GM12878 (cell line): ENCODE measurements around the gene S1PR3. TPM values are rescaled to one million over a fixed set of nuclear protein-coding genes. Genes with fewer than 3 reads are reported as not detected.

ENCODE experiments used
- ATAC-seq: fragments of 200-7000 bp; cut with Tn5 transposase; 3 replicates; pipeline ENCODE4 v1.9.1; 2020; ENCODE audit warnings: mild to moderate bottlenecking, moderate library complexity
- BruUV-seq: library from RNA; stranded (reverse); fragments of 400-500 nt; replicated peaks from 2 replicates; lab custom pipeline; 2021; lab: Mats Ljungman, UMichigan
- CTCF ChIA-PET: fragments of 300-600 bp; sonication (Branson Sonifier 250); formaldehyde crosslinking; extraction: SDS; loops from one replicate; lab custom pipeline; 2021; ENCODE audit warnings: inconsistent platforms; lab: Yijun Ruan, JAX
- POLR2A ChIA-PET: fragments of 350-600 bp; formaldehyde crosslinking; extraction: SDS; loops from one replicate; lab custom pipeline; 2021; ENCODE audit warnings: inconsistent platforms; lab: Charles Lee
- RAD21 ChIA-PET: fragments of 300-600 bp; sonication (Branson Sonifier 250); formaldehyde crosslinking; loops from one replicate; lab custom pipeline; 2023; ENCODE audit warnings: antibody characterized with exemption; ENCODE audit not compliant: unreplicated experiment; lab: Charles Lee
- SMC1A ChIA-PET: fragments of 300-600 bp; sonication (Branson Sonifier 250); formaldehyde crosslinking; loops from one replicate; lab custom pipeline; 2023; ENCODE audit not compliant: unreplicated experiment, uncharacterized antibody; lab: Charles Lee
- DNase-seq: peaks from one replicate; pipeline ENCODE4 v3.0.0-alpha.2; 2011; ENCODE audit warnings: low read depth, low spot score
- FAIRE-seq: peaks from 3 replicates; lab custom pipeline; 2011; peaks lifted over from hg19 to GRCh38; lab: Jason Lieb, UNC
- H2AFZ ChIP-seq: 2 replicates; pipeline ENCODE4 v1.6.0; 2011; ENCODE audit warnings: low read depth, low read length, control low read depth; ENCODE audit not compliant: control insufficient read depth
- H3K27ac ChIP-seq: 2 replicates; pipeline ENCODE4 v1.5.1; 2011; ENCODE audit warnings: control low read depth; ENCODE audit not compliant: control insufficient read depth, insufficient read depth
- H3K27me3 ChIP-seq, 2 experiments: replicated peaks in 1 of 2; 2 replicates each; pipeline versions ENCODE4 v1.6.0 to v1.6.1; 2011; ENCODE audit warnings: low read length in 1 of 2; ENCODE audit not compliant: control insufficient read depth in 2 of 2, insufficient read depth in 2 of 2
- H3K36me3 ChIP-seq, 2 experiments: 2 replicates each; pipeline ENCODE4 v1.5.1; 2011; ENCODE audit warnings: low read length in 1 of 2; ENCODE audit not compliant: control insufficient read depth in 2 of 2, insufficient read depth in 2 of 2
- H3K4me1 ChIP-seq: 2 replicates; pipeline ENCODE4 v1.6.1; 2011; ENCODE audit warnings: mild to moderate bottlenecking, low read length, moderate library complexity, mixed read lengths; ENCODE audit not compliant: control insufficient read depth, insufficient read depth
- H3K4me2 ChIP-seq: 2 replicates; pipeline ENCODE4 v1.6.0; 2011; ENCODE audit warnings: control low read depth; ENCODE audit not compliant: control insufficient read depth, insufficient read depth
- H3K4me3 ChIP-seq: fragments of 200-600 bp; sonication (generic); 2 replicates; pipeline ENCODE4 v1.5.1; 2016
- H3K79me2 ChIP-seq: 2 replicates; pipeline ENCODE4 v1.6.0; 2011; ENCODE audit warnings: low read length; ENCODE audit not compliant: control insufficient read depth, insufficient read depth
- H3K9ac ChIP-seq: 2 replicates; pipeline ENCODE4 v1.8.0; 2011; ENCODE audit warnings: low read length, control low read depth, mixed read lengths; ENCODE audit not compliant: control insufficient read depth, insufficient read depth
- H3K9me3 ChIP-seq: replicated peaks from 3 replicates; pipeline ENCODE4 v1.5.1; 2011; ENCODE audit warnings: mild to moderate bottlenecking, low read length; ENCODE audit not compliant: control insufficient read depth, insufficient read depth
- H4K20me1 ChIP-seq: 2 replicates; pipeline ENCODE4 v1.6.0; 2011; ENCODE audit not compliant: control insufficient read depth, insufficient read depth
- BMI1 ChIP-seq: fragments of 450-650 bp; IDR thresholded peaks from 2 replicates; pipeline ENCODE4 v1.6.1; 2016; ENCODE audit warnings: mild to moderate bottlenecking, moderate library complexity, borderline replicate concordance
- EED ChIP-seq: sonication (generic); IDR thresholded peaks from 2 replicates; pipeline ENCODE4 v1.6.1; 2016; ENCODE audit warnings: antibody characterized with exemption, low read depth
- EGR1 ChIP-seq, 2 experiments: IDR thresholded peaks; 1 replicate in 1 of 2; 2 replicates in 1 of 2; pipeline ENCODE4 v1.6.1; 2011 to 2012; ENCODE audit warnings: low read depth in 2 of 2, low read length in 2 of 2, borderline replicate concordance in 1 of 2, mild to moderate bottlenecking in 1 of 2, moderate library complexity in 1 of 2
- EZH2 ChIP-seq: IDR thresholded peaks from 2 replicates; pipeline ENCODE4 v1.6.1; 2012; ENCODE audit warnings: low read depth, mild to moderate bottlenecking, control low read depth, inconsistent platforms, low read length, borderline replicate concordance; ENCODE audit not compliant: control insufficient read depth
- NBN ChIP-seq: fragments of 450-650 bp; IDR thresholded peaks from 2 replicates; pipeline ENCODE4 v1.6.1; 2016
- NFXL1 ChIP-seq: fragments of 450-650 bp; IDR thresholded peaks from 2 replicates; pipeline ENCODE4 v1.6.1; 2017; ENCODE audit warnings: antibody characterized with exemption, mild to moderate bottlenecking, borderline replicate concordance
- NFYB ChIP-seq: IDR thresholded peaks from 2 replicates; pipeline ENCODE4 v1.6.1; 2011; ENCODE audit warnings: low read depth, mild to moderate bottlenecking, low read length, improper control_type of control experiment, moderate library complexity; ENCODE audit not compliant: insufficient read depth
- SMAD1 ChIP-seq: fragments of 450-650 bp; IDR thresholded peaks from 2 replicates; pipeline ENCODE4 v1.6.1; 2018; ENCODE audit warnings: mild to moderate bottlenecking, low read depth; ENCODE audit not compliant: partially characterized antibody
- SREBF2 ChIP-seq: IDR thresholded peaks from 2 replicates; pipeline ENCODE4 v1.6.1; 2012; ENCODE audit warnings: mild to moderate bottlenecking, low read length
- TARDBP ChIP-seq: IDR thresholded peaks from 2 replicates; pipeline ENCODE4 v1.6.1; 2016; ENCODE audit warnings: borderline replicate concordance
- YBX1 ChIP-seq: fragments of 450-650 bp; IDR thresholded peaks from 2 replicates; pipeline ENCODE4 v1.6.1; 2016; ENCODE audit warnings: antibody characterized with exemption
- YY1 ChIP-seq: IDR thresholded peaks from 2 replicates; pipeline ENCODE4 v1.6.1; 2011; ENCODE audit warnings: low read depth, mild to moderate bottlenecking, low read length
- WGBS: methylation state at CpG from one replicate; pipeline ENCODE4 v1.1.6; 2016; ENCODE audit warnings: low lambda C conversion rate; ENCODE audit not compliant: insufficient replicate concordance, insufficient coverage; ENCODE audit errors: missing lambda C conversion rate; 5-methylcytosine and 5-hydroxymethylcytosine counted together
- in situ Hi-C: fragments of 300-500 bp; cut with MboI; formaldehyde crosslinking; loops from 9 replicates; pipeline ENCODE4 v1.14.3; 2018; ENCODE audit warnings: mixed read lengths
- intact Hi-C: fragments of 100-400 bp; cut with micrococcal nuclease; formaldehyde crosslinking; loops from one replicate; pipeline ENCODE4 v1.14.2; 2022; ENCODE audit not compliant: unreplicated experiment
- polyA plus RNA-seq, 11 experiments: library from polyadenylated mRNA; depleted of rRNA in 4 of 11; unstranded in 6 of 11; stranded (reverse) in 5 of 11; fragments of >200 nt; fragmentation: Nextera tagmentation in 4 of 11; fragmentation: Illumina TruSeq in 1 of 11; extraction: Ambion mirVana in 4 of 11; extraction: Trizol in 1 of 11; gene quantifications; 1 replicate in 1 of 11; 2 replicates in 10 of 11; pipeline versions ENCODE4 v1.2.1 to v1.2.3, GENCODE V29; 2011 to 2016; ENCODE audit warnings: inconsistent platforms in 2 of 11, missing spikeins in 2 of 11, low read depth in 1 of 11
- total RNA-seq, 4 experiments: library from RNA; depleted of rRNA in 3 of 4; stranded (reverse); fragments of >200 nt in 3 of 4; fragmentation: Illumina TruSeq in 1 of 4; extraction: Trizol in 1 of 4; gene quantifications; 2 replicates each; pipeline versions ENCODE4 v1.2.1 to v1.2.3, GENCODE V29; 2013 to 2021
- TF ChIP-seq, protein P1 (sequence below): IDR thresholded peaks from 2 replicates; pipeline ENCODE4 v1.6.1; 2012; ENCODE audit warnings: low read depth, low read length, improper control_type of control experiment

Gene S1PR3
- total and polyA plus RNA-seq, 10 of the 15 experiments (the other 5 are each of a cell fraction or from before 2014, with no cell fraction given), result 0.01 to 0.18 (median 0.01) TPM; not detected in 7

DNA sequence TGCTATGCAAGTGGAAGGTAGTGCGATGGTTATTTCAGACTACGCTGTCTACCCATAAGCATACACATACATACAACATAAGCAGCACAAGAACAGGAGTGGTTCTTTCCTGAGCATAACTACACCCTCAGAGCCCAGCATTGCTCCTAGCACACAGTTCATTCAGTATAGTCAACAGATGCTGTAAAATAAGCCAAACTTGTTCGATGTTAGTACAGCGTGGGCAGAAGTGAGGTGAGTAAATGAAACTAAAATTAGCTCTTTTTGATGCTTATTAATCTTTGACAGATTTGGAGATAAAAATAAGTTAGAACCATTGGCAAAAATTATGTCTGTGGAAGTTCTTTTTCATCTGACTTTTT lies 47.8 kb downstream of the S1PR3 start:
- H2AFZ ChIP-seq, result no peak overlapping the region
- TF ChIP-seq BMI1 (no peak), TARDBP (no peak), NBN (no peak), SREBF2 (no peak), YY1 (no peak), EZH2 (no peak), EED (no peak), NFXL1 (no peak), NFYB (no peak), YBX1 (no peak), EGR1 (IDR thresholded peaks at IDR 0.05; ENCODE audit: borderline replicate concordance in 1 of 2, low read depth in 2 of 2, low read length in 2 of 2) (no peak), SMAD1 (no peak)
- TF ChIP-seq, protein P1, sequence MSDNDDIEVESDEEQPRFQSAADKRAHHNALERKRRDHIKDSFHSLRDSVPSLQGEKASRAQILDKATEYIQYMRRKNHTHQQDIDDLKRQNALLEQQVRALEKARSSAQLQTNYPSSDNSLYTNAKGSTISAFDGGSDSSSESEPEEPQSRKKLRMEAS, result no peak

More for the DNA sequence above, 47.8 kb downstream of the S1PR3 start:
- ChIA-PET RAD21 (no interaction called here), POLR2A (no interaction called here), SMC1A (no interaction called here), CTCF (no interaction called here)
- Histone ChIP-seq H3K9ac (no peak overlapping the region), H4K20me1 (no peaks in the 10 kb centered on the region), H3K79me2 (no peaks in the 10 kb centered on the region), H3K4me1 (no peaks in the 10 kb centered on the region), H3K36me3 (no peaks in the 10 kb centered on the region), H3K9me3 (no peaks in the 10 kb centered on the region), H3K27me3 (no peaks in the 10 kb centered on the region; a peak in 1 of 4 replicates), H3K4me2 (no peak overlapping the region), H3K27ac (no peak overlapping the region), H3K4me3 (no peak overlapping the region)
- intact Hi-C loops (no loop called here), in situ Hi-C loops (no loop called here)
- ATAC-seq, result no peak
- 24% methylated on average over 4 of the region's 4 CpGs for WGBS
- BruUV-seq, result no TSS peak
- FAIRE-seq, result no peak
- DNase-seq, result no peak
